Transverse colon (tissue), 3 donors: ENCODE measurements around the gene PRRT1.

Source experiments
- POLR2A ChIP-seq: fragments of 450-650 bp; IDR thresholded peaks from one replicate; pipeline ENCODE4 v1.6.1; 2016; ENCODE audit warnings: antibody characterized with exemption, mild to moderate bottlenecking, moderate library complexity
- TF ChIP-seq, protein P1 (sequence below), 5 experiments: fragments of 200-600 bp in 3 of 5; fragments of 450-650 bp in 2 of 5; sonication (generic) in 3 of 5; IDR thresholded peaks; 1 replicate in 2 of 5; 2 replicates in 3 of 5; pipeline ENCODE4 v1.5.1; 2016 to 2017; ENCODE audit warnings: antibody characterized with exemption in 5 of 5, inconsistent platforms in 3 of 5, mild to moderate bottlenecking in 2 of 5, moderate library complexity in 1 of 5

GRCh38 chr6:32195902-32196681, 44.4 kb upstream of the PRRT1 start:
- TF ChIP-seq, protein P1, sequence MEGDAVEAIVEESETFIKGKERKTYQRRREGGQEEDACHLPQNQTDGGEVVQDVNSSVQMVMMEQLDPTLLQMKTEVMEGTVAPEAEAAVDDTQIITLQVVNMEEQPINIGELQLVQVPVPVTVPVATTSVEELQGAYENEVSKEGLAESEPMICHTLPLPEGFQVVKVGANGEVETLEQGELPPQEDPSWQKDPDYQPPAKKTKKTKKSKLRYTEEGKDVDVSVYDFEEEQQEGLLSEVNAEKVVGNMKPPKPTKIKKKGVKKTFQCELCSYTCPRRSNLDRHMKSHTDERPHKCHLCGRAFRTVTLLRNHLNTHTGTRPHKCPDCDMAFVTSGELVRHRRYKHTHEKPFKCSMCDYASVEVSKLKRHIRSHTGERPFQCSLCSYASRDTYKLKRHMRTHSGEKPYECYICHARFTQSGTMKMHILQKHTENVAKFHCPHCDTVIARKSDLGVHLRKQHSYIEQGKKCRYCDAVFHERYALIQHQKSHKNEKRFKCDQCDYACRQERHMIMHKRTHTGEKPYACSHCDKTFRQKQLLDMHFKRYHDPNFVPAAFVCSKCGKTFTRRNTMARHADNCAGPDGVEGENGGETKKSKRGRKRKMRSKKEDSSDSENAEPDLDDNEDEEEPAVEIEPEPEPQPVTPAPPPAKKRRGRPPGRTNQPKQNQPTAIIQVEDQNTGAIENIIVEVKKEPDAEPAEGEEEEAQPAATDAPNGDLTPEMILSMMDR (IDR thresholded peaks at IDR 0.05): no peak
- peak; percentile 99 for TF ChIP-seq POLR2A
